NCI-H2029 (cell line): ENCODE data around the gene NDFIP2.

ENCODE experiments used
- DNase-seq: peaks from one replicate; lab custom pipeline; 2025; lab: John Stamatoyannopoulos, UW

The NDFIP2 gene

GRCh38 chr13:79480954-79481684 is at the start of gene NDFIP2:
Gene NDFIP2 (plus strand): TSS chr13:79481155. CDS start chr13:79481204, 49 bp downstream.
- DNase-seq: peak; percentile 54

DNA sequence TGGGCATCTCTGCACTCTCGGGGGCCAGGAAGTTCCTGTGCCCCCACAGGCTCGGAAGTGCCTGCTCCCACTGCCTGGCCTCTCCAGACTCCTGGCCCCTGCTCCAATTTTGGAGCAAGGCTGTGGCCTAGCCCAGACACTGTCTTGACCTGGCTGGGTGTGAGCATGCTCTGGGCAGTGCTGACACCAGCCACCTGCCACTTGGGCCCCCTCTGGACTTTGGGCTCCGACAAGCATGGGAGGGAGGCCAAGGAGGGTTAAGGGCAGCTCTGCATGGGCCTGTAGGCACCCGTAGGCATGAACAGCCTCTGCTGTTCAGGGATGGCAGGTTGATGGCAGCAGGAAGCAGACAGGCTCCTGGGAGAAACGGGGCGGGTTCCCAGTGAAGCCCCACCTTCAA is 48.9 kb upstream of the NDFIP2 start:
- no peak for DNase-seq

DNA sequence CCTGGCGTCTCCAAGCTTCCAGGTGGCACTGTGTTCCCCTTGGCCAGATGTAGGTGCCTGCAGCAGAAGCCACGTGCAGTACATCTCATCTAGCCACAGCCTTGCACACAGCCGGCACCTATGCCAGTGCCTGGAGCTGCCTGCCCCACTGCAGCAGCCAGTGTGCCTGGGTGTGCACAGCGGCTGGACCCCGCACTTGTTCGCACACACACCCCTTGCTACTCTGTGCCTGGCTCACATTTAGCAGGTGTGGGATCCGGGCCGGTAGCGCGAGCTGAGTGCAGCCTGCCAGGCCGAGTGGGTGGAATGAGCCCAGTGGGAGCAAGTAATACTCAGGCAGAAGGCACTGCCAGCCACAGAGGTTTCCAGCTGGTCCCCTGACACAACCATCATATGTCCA is 48.0 kb upstream of the NDFIP2 start:
- no peak for DNase-seq

GRCh38 chr13:79434556-79434955 is 46.4 kb upstream of the NDFIP2 start:
- DNase-seq: no peak

DNA sequence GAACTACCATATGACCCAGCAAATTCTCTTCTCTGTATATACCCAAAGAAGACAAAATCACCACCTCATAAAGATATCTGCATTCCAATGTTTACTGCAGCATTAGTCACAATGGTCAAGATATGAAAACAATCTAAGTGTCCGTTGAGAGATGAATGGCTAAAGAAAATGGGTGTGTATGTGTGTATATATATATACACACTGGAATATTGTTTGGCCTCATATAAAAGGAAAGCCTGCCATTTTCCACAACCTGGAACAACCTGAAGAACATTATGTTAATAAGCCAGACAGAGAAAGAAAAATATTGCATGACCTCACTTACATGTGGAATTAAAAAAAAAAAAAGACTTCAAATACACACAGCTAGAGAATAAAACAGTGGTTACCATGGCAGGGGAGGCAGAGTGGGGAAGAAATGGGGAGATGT is 45.4 kb upstream of the NDFIP2 start:
- DNase-seq: no peak

DNA sequence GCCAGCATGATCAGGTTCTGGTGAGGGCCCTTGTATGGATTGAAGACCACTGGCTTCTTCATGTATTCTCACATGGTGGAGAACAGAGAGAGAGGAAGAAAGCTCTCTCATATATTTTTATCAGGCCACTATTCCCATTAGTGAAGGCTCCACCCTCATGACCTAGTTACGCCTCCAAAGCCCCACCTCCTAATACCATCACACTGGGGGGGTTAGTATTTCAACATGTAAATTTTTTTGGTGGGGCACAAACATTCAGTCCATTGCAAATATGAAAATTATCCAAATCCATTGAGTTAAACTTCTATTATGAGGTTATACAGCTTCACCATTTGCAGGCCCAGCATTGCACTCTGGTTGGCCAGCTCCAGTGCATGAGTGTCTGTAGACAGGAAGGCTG is 41.7 kb upstream of the NDFIP2 start:
- no peak for DNase-seq

DNA sequence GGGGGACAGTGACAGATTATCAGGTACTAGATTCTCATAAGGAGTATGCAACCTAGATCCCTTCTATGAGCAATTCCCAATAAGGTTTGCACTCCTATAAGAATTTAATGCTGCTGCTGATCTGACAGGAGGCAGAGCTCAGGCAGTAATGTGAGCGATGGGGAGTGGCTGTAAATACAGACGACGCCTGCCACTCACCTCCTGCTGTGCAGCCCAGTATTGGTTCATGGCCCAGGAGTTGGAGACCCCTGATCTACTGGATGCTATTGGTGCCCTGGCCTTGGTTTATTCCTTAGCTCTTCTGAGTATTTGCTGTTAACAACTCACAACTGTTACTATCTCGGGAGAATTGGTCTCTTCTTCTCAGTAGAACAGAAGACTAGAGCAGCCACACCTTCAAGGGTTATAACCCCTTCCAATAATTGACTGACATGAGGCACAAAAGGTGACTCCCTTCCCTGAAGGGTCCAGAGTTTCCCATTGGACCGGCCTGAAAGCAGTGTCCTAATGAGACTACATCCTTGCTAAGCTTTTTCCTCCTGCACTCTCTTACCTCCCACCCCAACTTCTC is 39.9 kb upstream of the NDFIP2 start:
- no peak for DNase-seq

- no peak for DNase-seq
These were observed 38.7 kb upstream of the NDFIP2 start for GRCh38 chr13:79442221-79442620.

GRCh38 chr13:79442706-79443105 is 38.2 kb upstream of the NDFIP2 start:
- DNase-seq: no peak

- DNase-seq: no peak
These were observed 34.8 kb upstream of the NDFIP2 start for GRCh38 chr13:79445968-79446645.

DNA sequence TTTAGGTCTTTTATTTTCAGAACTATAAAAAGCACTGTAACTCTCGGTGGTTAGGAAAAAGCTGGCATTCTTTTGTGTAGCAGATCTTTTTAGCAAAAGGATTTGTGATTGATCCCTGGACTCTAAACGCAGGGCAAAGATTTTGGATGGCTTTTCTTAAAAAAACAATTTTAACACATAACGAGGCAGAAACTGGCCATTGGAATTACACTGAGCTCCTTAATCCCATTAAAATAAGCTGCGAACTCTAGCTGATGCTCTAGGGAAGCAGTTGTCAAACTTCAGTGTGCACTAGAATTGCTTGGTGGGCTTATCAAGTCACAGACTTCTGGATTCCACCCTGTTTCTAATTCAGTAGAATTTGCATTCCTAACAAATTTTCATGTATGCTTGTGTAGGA is 33.8 kb upstream of the NDFIP2 start:
- no peak for DNase-seq

- DNase-seq: no peak
These were observed 33.2 kb upstream of the NDFIP2 start for GRCh38 chr13:79447741-79448140.

DNA sequence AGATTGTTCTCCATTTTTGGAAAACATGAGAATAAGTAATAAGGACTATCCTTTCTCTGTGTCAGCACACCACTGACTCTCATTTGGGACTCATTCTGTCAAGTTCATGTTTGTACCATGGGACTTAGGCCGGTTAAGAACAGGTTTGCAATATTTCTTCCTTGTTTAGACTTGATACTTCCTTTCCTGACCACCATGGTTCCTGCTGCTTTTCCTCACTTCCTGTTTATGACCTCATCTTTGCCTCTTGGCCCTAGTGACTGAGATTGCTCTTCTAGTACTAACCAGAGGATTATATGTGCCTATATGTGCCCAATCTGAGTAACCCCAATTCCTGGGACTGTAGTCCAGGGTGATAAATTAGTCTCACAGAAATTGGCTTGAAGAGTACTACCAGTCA is 32.5 kb upstream of the NDFIP2 start:
- DNase-seq: no peak

GRCh38 chr13:79450110-79450509 is 30.8 kb upstream of the NDFIP2 start:
- no peak for DNase-seq

GRCh38 chr13:79451500-79451962 is 29.4 kb upstream of the NDFIP2 start:
- DNase-seq: no peak

GRCh38 chr13:79452239-79452913 is 28.6 kb upstream of the NDFIP2 start:
- no peak for DNase-seq

- DNase-seq: no peak
These were observed 25.6 kb upstream of the NDFIP2 start for GRCh38 chr13:79455331-79455730.

DNA sequence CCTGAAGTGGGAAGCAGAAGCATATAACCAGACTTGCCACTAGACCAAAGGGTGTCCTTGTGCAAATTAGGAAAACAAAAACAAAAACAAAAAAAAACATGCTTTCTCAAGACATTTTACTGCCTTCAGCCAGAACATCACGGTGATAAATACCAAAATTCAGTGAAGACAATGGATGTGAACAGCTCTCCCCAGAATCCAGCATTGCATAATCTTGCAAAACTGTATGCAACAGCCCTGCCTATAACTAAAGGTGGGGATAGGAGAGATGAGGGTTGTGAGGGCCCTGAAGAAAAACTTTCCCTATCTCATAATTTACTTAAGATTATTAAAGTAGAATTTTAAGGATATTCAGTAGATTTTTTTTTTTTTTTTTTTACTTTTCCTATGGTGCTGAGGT is 24.9 kb upstream of the NDFIP2 start:
- no peak for DNase-seq

GRCh38 chr13:79456656-79457365 is 24.1 kb upstream of the NDFIP2 start:
- DNase-seq: no peak

DNA sequence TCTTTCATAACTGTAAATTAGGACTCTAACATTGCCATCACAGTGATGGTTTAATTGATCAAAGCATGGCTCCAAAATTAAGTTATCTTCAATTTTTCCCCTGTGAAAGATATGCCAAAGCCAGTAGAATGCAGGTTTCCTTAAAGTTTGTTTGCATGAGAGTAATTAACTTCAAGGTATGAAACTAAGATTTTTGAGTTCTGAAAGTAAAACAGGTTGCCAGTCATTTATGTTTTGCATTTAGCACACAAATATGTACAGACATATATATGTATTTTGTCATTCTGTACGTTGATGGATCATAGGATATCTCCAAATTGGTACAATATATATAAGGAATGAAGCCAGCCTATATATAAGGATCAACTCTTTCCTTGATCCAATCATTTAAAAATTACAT is 23.6 kb upstream of the NDFIP2 start:
- no peak for DNase-seq

DNA sequence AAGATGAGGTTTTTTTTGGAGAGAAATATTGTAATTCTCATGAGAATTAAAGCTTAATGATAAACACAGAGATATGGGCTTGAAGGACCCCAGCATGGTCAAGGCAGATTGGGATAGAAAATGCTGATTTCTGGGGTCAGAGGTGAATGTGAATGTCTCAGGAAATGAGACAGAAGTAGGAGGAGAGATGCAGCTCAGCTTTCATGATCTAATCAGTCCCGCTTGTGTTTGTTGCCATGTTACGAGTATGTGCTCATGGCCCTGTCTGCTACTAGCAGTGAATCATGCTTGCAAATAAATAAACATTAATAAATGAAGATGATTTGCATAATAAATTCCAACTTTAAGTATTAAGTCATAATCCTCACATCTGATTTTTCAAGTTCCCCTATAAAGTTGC is 23.0 kb upstream of the NDFIP2 start:
- no peak for DNase-seq

- no peak for DNase-seq
These were observed 22.5 kb upstream of the NDFIP2 start for GRCh38 chr13:79458436-79458835.
